Right atrium auricular region (tissue), 2 donors: ENCODE data around the gene CEMIP. TPM values are rescaled to one million over a fixed set of nuclear protein-coding genes. Genes with fewer than 3 reads are reported as not detected.

Experiments
- DNase-seq: peaks from one replicate; pipeline ENCODE4 v3.0.0-alpha.2; 2019; ENCODE audit warnings: low spot score
- H3K27ac ChIP-seq, 2 donors: fragments of 200-600 bp; sonication (generic); 1 replicate in 1 of 2; 2 replicates in 1 of 2; pipeline ENCODE4 v1.5.1; 2016 to 2019
- H3K27me3 ChIP-seq, 2 donors: fragments of 200-600 bp; sonication (generic); one replicate each; pipeline versions ENCODE4 v1.5.1 to v1.6.0; 2017 to 2019
- H3K36me3 ChIP-seq: fragments of 200-600 bp; sonication (generic); one replicate; pipeline ENCODE4 v1.5.1; 2016
- H3K4me1 ChIP-seq, 2 donors: fragments of 200-600 bp; sonication (generic); one replicate each; pipeline versions ENCODE4 v1.5.1 to v1.6.0; 2017 to 2019
- H3K4me3 ChIP-seq, 2 donors: fragments of 200-600 bp; sonication (generic); 1 replicate in 1 of 2; 2 replicates in 1 of 2; pipeline ENCODE4 v1.5.1; 2017 to 2019; ENCODE audit warnings: mild to moderate bottlenecking in 1 of 2, moderate library complexity in 1 of 2
- H3K9me3 ChIP-seq, 2 donors: fragments of 200-600 bp; sonication (generic); one replicate each; pipeline ENCODE4 v1.5.1; 2019
- total RNA-seq, 2 donors: library from RNA; depleted of rRNA; stranded (reverse); fragments of >200 nt; gene quantifications; one replicate each; pipeline ENCODE4 v1.1.0, GENCODE V29; 2016
- TF ChIP-seq, protein P1 (sequence below), 2 donors: fragments of 200-600 bp; sonication (generic); IDR thresholded peaks; one replicate each; pipeline ENCODE4 v1.5.1; 2019; ENCODE audit warnings: antibody characterized with exemption in 2 of 2

CEMIP gene
- total RNA-seq, 2 donors from 2014 or later: 0.22 to 2.9 TPM

DNA sequence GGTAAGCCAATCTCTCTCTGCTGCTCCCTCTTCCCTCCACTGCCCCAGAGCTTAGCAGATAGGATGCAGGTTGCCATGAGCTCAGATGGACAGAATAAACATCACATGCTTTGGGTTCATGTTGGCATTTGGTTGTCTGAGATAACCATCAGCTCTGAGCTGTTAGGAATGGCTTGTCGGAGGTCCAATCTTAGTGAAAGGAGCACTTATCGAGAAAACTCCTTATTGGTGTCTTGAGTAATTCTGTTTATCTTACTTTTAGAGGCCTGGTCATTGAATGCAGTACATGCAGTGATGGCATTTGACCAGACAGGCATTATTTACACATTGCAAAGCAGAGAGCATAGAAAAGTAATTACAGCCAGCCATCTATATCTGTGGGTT lies 99.7 kb downstream of the CEMIP start:
- no peak for DNase-seq
- no peaks in the 10 kb centered on the region for H3K27me3 ChIP-seq
- peaks cover 0 to 9% of the 10 kb centered on the region in 2 donors for H3K4me1 ChIP-seq
- TF ChIP-seq, protein P1, sequence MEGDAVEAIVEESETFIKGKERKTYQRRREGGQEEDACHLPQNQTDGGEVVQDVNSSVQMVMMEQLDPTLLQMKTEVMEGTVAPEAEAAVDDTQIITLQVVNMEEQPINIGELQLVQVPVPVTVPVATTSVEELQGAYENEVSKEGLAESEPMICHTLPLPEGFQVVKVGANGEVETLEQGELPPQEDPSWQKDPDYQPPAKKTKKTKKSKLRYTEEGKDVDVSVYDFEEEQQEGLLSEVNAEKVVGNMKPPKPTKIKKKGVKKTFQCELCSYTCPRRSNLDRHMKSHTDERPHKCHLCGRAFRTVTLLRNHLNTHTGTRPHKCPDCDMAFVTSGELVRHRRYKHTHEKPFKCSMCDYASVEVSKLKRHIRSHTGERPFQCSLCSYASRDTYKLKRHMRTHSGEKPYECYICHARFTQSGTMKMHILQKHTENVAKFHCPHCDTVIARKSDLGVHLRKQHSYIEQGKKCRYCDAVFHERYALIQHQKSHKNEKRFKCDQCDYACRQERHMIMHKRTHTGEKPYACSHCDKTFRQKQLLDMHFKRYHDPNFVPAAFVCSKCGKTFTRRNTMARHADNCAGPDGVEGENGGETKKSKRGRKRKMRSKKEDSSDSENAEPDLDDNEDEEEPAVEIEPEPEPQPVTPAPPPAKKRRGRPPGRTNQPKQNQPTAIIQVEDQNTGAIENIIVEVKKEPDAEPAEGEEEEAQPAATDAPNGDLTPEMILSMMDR (IDR thresholded peaks at IDR 0.05): no peak
- no peaks in the 10 kb centered on the region for H3K9me3 ChIP-seq
- no peak overlapping the region for H3K27ac ChIP-seq
- no peak overlapping the region for H3K4me3 ChIP-seq
- no peaks in the 10 kb centered on the region for H3K36me3 ChIP-seq

DNA sequence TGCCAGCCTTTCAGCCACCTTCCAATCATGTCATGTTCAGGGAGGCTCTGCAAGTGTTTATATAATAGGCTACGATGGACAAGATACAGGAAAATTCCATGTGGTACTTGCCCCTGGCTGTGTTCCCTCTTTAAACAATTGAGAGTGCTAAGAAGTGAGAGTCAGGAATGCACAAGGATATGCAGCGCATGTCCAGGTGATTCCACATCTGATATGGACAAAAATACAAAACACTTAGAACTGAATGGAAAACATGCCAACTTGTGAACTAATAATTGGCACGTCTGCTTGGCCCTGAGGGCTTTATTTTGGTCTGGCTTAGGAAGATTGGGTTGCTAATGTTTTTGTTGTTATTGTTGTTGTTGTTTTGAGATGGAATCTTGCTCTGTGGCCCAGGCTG lies 100.9 kb downstream of the CEMIP start:
- no peaks in the 10 kb centered on the region for H3K36me3 ChIP-seq
- TF ChIP-seq, protein P1 (IDR thresholded peaks at IDR 0.05): no peak
- no peaks in the 10 kb centered on the region for H3K9me3 ChIP-seq
- DNase-seq: no peak
- no peak overlapping the region for H3K4me3 ChIP-seq
- peaks cover 0 to 9% of the 10 kb centered on the region in 2 donors for H3K4me1 ChIP-seq
- no peak overlapping the region for H3K27ac ChIP-seq
- no peaks in the 10 kb centered on the region for H3K27me3 ChIP-seq

DNA sequence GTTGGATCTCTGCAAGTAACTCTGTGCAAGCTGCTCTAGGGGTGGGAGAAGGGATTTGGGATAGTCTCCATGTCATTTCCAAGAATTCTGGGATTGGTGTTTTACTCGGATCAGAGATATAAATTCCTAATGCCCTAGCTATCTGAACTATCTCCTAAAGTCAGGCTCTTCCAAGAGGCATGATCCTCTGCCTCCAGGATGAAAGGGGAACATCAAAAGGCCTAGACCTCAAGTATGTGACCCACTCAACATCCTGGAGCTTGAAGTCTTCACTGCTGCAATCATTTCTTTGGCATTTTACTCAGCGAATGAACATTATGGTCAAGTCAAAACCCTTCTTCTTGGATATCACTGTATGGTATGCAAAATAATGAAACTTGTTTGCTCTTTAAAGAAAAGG lies 104.5 kb downstream of the CEMIP start:
- no peak for DNase-seq
- Histone ChIP-seq H3K9me3 (no peaks in the 10 kb centered on the region), H3K4me3 (no peak overlapping the region)

DNA sequence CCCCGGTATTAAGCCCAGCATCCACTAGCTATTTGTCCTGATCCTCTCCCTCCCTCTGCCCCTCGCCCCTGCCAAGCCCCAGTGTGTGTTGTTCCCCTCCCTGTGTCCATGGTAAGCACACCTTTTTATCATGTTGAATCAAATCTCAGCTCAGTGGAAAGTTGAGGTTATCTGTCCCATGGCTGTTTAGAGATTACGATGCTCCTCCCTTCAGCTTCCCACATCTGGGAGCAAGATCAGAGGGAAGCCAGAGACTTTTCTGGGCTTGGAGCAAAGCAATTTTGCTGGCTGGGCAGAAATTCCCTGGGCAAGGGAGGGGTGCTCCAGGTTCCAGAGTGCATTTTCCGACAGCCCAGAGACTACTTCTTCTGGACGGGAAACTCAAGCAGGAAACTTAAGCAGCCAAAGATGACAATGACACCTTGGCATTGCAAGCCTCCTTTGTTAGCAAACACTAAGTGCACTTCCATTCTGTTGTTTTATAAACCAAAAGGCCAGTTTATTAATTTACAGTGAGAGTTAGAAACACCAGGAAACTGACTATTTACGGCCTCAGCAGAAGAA lies 105.9 kb downstream of the CEMIP start:
- Histone ChIP-seq H3K9me3 (no peaks in the 10 kb centered on the region), H3K27me3 (no peaks in the 10 kb centered on the region), H3K4me3 (no peak overlapping the region), H3K27ac (no peak overlapping the region), H3K4me1 (no peaks in the 10 kb centered on the region), H3K36me3 (no peaks in the 10 kb centered on the region)
- TF ChIP-seq, protein P1 (IDR thresholded peaks at IDR 0.05): no peak
- DNase-seq: no peak

More for the DNA sequence above, 104.5 kb downstream of the CEMIP start:
- Histone ChIP-seq H3K36me3 (no peaks in the 10 kb centered on the region), H3K27ac (no peak overlapping the region), H3K4me1 (no peaks in the 10 kb centered on the region), H3K27me3 (no peaks in the 10 kb centered on the region)
- TF ChIP-seq, protein P1 (IDR thresholded peaks at IDR 0.05): no peak

DNA sequence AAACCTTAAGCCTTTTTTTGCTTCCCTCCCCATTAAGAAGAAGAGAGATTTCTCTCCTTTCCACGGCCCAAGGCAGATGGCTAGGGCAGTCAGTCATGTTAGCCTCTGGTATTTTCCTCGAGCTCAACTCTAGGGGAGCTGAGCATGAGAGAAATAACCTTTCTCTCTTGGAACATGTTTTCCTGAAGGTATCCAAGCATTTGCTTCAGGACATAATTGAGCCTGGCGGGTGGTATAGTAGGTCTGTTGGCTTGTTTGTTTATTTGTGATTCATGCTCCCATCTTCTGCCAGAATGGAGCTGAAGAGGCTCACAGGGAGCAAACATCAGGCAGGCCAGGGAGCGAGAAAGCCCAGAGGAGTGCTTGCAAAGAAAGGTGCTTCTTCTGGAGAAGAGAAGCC lies 108.0 kb downstream of the CEMIP start:
- Histone ChIP-seq H3K4me1 (no peaks in the 10 kb centered on the region), H3K9me3 (no peaks in the 10 kb centered on the region), H3K36me3 (no peaks in the 10 kb centered on the region), H3K27me3 (no peaks in the 10 kb centered on the region), H3K27ac (no peak overlapping the region), H3K4me3 (no peak overlapping the region)
- TF ChIP-seq, protein P1 (IDR thresholded peaks at IDR 0.05): no peak
- no peak for DNase-seq

DNA sequence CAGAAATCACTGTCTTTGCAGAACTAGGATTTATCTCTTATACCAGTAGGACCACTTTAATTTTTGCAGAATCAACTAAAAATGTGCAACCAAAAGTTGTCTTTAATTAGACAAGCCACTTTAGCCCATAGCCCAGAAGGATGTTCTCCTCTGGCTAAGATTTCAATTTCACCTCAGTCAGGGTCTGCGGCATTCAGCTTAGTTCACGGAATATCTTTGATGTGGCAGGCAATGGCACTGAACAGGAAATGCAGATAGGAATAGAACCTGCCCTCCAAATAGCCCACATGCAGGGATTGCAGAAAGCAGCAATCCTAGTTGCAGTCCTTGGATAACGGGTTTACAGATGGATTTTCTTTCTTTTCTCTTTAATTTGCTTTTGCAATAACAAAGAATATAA lies 109.7 kb downstream of the CEMIP start:
- no peaks in the 10 kb centered on the region for H3K36me3 ChIP-seq
- no peak overlapping the region for H3K27ac ChIP-seq
- no peak for DNase-seq
- H3K4me3 ChIP-seq: no peak overlapping the region
- H3K4me1 ChIP-seq: no peaks in the 10 kb centered on the region
- H3K27me3 ChIP-seq: no peaks in the 10 kb centered on the region
- TF ChIP-seq, protein P1 (IDR thresholded peaks at IDR 0.05): no peak
- no peaks in the 10 kb centered on the region for H3K9me3 ChIP-seq
